CD4-positive, alpha-beta T cell (primary cell): ENCODE data around the gene RPTOR. TPM values are rescaled to one million over a fixed set of nuclear protein-coding genes. Genes with fewer than 3 reads are reported as not detected.

Source experiments
- ATAC-seq: fragments of 200-7000 bp; cut with Tn5 transposase; one replicate; pipeline ENCODE4 v1.10.0; 2022; ENCODE audit warnings: mild to moderate bottlenecking; ENCODE audit not compliant: poor library complexity
- CTCF ChIA-PET: fragments of 350-600 bp; sonication (Branson Sonifier 250); formaldehyde crosslinking; loops from one replicate; lab custom pipeline; 2021; ENCODE audit warnings: antibody characterized with exemption, inconsistent platforms; lab: Charles Lee
- POLR2A ChIA-PET: fragments of 350-600 bp; sonication (Branson Sonifier 250); formaldehyde crosslinking; loops from one replicate; lab custom pipeline; 2021; ENCODE audit warnings: antibody characterized with exemption, inconsistent platforms; lab: Charles Lee
- DNase-seq, 14 experiments: peaks; one replicate each; pipeline ENCODE4 v3.0.0-alpha.2; 2013 to 2020; ENCODE audit warnings: mixed read lengths in 2 of 14
- H3K27ac ChIP-seq, 2 donors: one replicate each; pipeline versions ENCODE4 v1.5.1 to v1.7.0; 2013; ENCODE audit warnings: low read length in 2 of 2, low read depth in 1 of 2, mild to moderate bottlenecking in 1 of 2
- H3K27me3 ChIP-seq, 2 experiments: 1 replicate in 1 of 2; 2 replicates in 1 of 2; pipeline versions ENCODE4 v1.6.1 to v1.7.0; 2013; ENCODE audit warnings: low read length in 2 of 2, control low read depth in 1 of 2, mild to moderate bottlenecking in 1 of 2, moderate library complexity in 1 of 2; ENCODE audit not compliant: insufficient read depth in 2 of 2, control insufficient read depth in 1 of 2
- H3K36me3 ChIP-seq: one replicate; pipeline ENCODE4 v1.6.1; 2013; ENCODE audit warnings: low read length, control low read depth; ENCODE audit not compliant: insufficient read depth
- H3K4me1 ChIP-seq: one replicate; pipeline ENCODE4 v1.6.1; 2013; ENCODE audit warnings: low read length, control low read depth; ENCODE audit not compliant: insufficient read depth
- H3K4me3 ChIP-seq: one replicate; pipeline ENCODE4 v1.5.1; 2013; ENCODE audit warnings: mild to moderate bottlenecking, low read length, moderate library complexity
- H3K9me3 ChIP-seq, 2 experiments: 1 replicate in 1 of 2; 2 replicates in 1 of 2; pipeline versions ENCODE4 v1.6.1 to v1.7.0; 2013; ENCODE audit warnings: low read length in 2 of 2, mild to moderate bottlenecking in 2 of 2, control low read depth in 1 of 2, moderate library complexity in 1 of 2; ENCODE audit not compliant: control insufficient read depth in 1 of 2, insufficient read depth in 1 of 2
- H3K27ac Mint-ChIP-seq: one replicate; pipeline ENCODE4 v1.8.0; 2020; ENCODE audit warnings: mixed read lengths
- H3K27me3 Mint-ChIP-seq: one replicate; pipeline ENCODE4 v1.8.0; 2021; ENCODE audit warnings: mixed read lengths
- H3K36me3 Mint-ChIP-seq: one replicate; pipeline ENCODE4 v1.8.0; 2021; ENCODE audit warnings: low read depth, mixed read lengths
- H3K4me1 Mint-ChIP-seq: one replicate; pipeline ENCODE4 v1.8.0; 2021; ENCODE audit warnings: low read depth, mixed read lengths
- H3K4me3 Mint-ChIP-seq: one replicate; pipeline ENCODE4 v1.8.0; 2020; ENCODE audit warnings: mild to moderate bottlenecking, mixed read lengths
- H3K9me3 Mint-ChIP-seq: one replicate; pipeline ENCODE4 v1.8.0; 2020; ENCODE audit warnings: mixed read lengths
- intact Hi-C, 2 experiments: fragments of 100-400 bp; cut with DNase I in 1 of 2; cut with micrococcal nuclease in 1 of 2; formaldehyde crosslinking; loops; one replicate each; pipeline versions ENCODE4 v1.15.1 to v1.9.0; 2023 to 2025; cut with DNase I, micrococcal nuclease
- total RNA-seq, 174 experiments: library from RNA in 2 of 174; stranded (reverse) in 2 of 174; gene quantifications; one replicate each; pipeline ENCODE4 v1.2.3 and lab custom pipeline; 2021 to 2026
- TF ChIP-seq, protein P1 (sequence below): fragments of 200-600 bp; IDR thresholded peaks from one replicate; pipeline ENCODE4 v1.8.0; 2022; ENCODE audit warnings: antibody characterized with exemption, mild to moderate bottlenecking

Gene RPTOR
- total RNA-seq, 2 experiments from 2014 or later: 45.0 to 47.1 TPM

- ChIA-PET CTCF (interaction anchor here (1.2 to 1.9 kb wide), 2 partner anchors 138 to 315 kb away, joined by 4 to 6 read pairs; no protein-coding TSS in a partner anchor), POLR2A (no interaction called here)
- Mint-ChIP-seq H3K27me3 (no peaks in the 10 kb centered on the region), H3K36me3 (peaks cover 3% of the 10 kb centered on the region), H3K4me3 (no peak overlapping the region), H3K4me1 (peaks cover 17% of the 10 kb centered on the region), H3K27ac (no peak overlapping the region), H3K9me3 (no peaks in the 10 kb centered on the region)
- TF ChIP-seq, protein P1, sequence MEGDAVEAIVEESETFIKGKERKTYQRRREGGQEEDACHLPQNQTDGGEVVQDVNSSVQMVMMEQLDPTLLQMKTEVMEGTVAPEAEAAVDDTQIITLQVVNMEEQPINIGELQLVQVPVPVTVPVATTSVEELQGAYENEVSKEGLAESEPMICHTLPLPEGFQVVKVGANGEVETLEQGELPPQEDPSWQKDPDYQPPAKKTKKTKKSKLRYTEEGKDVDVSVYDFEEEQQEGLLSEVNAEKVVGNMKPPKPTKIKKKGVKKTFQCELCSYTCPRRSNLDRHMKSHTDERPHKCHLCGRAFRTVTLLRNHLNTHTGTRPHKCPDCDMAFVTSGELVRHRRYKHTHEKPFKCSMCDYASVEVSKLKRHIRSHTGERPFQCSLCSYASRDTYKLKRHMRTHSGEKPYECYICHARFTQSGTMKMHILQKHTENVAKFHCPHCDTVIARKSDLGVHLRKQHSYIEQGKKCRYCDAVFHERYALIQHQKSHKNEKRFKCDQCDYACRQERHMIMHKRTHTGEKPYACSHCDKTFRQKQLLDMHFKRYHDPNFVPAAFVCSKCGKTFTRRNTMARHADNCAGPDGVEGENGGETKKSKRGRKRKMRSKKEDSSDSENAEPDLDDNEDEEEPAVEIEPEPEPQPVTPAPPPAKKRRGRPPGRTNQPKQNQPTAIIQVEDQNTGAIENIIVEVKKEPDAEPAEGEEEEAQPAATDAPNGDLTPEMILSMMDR: no peak
- Histone ChIP-seq H3K27ac (no peak overlapping the region), H3K27me3 (no peaks in the 10 kb centered on the region), H3K9me3 (no peaks in the 10 kb centered on the region), H3K36me3 (no peaks in the 10 kb centered on the region), H3K4me1 (no peaks in the 10 kb centered on the region), H3K4me3 (no peak overlapping the region)
- DNase-seq (no peak), ATAC-seq (no peak)
- intact Hi-C loops: no loop called here
These were observed 20.9 kb downstream of the RPTOR start for GRCh38 chr17:80565343-80566053.

DNA sequence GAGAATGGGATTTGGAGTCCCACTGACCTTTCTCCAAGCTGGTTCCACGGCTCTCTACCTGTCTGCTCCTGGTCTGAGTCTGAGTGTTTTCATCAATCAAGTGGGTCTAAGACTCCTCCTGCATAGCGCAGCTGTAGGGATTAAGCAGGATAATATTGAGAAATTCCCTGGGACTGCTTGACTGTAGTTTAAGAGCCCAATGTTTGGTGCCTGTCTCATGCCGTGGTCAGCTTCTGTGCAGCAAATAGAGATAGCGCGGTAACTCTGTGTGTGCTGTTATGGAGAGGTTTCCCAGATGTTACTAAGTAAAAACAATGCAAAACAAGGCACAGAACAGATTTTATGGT, 21.4 kb downstream of the RPTOR start:
- POLR2A ChIA-PET: no interaction called here
- H3K27me3 Mint-ChIP-seq: no peaks in the 10 kb centered on the region
- H3K4me3 Mint-ChIP-seq: no peak overlapping the region
- no peak for ATAC-seq
- no peaks in the 10 kb centered on the region for H3K9me3 Mint-ChIP-seq
- H3K4me1 Mint-ChIP-seq: peaks cover 14% of the 10 kb centered on the region
- TF ChIP-seq, protein P1: no peak
- DNase-seq: no peak
- H3K36me3 ChIP-seq: no peaks in the 10 kb centered on the region
- H3K27ac Mint-ChIP-seq: no peak overlapping the region
- H3K4me1 ChIP-seq: no peaks in the 10 kb centered on the region
- H3K27ac ChIP-seq: no peak overlapping the region
- CTCF ChIA-PET: interaction anchor here (0.7 to 1.9 kb wide), 4 partner anchors 10 to 315 kb away, joined by 4 to 6 read pairs (median 4); no protein-coding TSS in a partner anchor
- peaks cover under 1% of the 10 kb centered on the region for H3K36me3 Mint-ChIP-seq
- H3K4me3 ChIP-seq: no peak overlapping the region
- H3K9me3 ChIP-seq: no peaks in the 10 kb centered on the region
- intact Hi-C loops: no loop called here
- H3K27me3 ChIP-seq: no peaks in the 10 kb centered on the region

DNA sequence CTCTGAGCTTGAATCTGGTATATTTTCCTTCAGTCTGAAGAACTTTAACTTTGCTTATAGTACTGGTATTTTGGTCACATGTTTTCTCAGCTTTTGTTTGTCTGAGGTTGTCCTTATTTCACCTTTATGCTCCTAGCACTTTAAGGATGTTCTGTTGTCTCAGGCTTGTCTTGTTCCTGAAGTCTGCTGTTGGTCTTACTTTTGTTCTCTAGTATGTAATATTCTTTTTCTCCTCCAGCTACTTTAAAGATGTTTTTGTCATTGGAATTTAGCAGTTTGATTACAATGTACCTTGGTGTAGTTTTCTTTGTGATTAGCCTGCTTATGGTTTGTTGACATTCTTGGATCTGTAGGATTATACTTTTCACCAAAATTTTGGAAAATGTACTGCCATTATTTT, 23.6 kb downstream of the RPTOR start:
- intact Hi-C loops: no loop called here
- Histone ChIP-seq H3K36me3 (no peaks in the 10 kb centered on the region), H3K27me3 (no peaks in the 10 kb centered on the region), H3K9me3 (no peaks in the 10 kb centered on the region), H3K27ac (no peak overlapping the region), H3K4me3 (no peak overlapping the region), H3K4me1 (no peaks in the 10 kb centered on the region)
- H3K9me3 Mint-ChIP-seq: no peaks in the 10 kb centered on the region
- TF ChIP-seq, protein P1: no peak
- H3K4me1 Mint-ChIP-seq: peaks cover 14% of the 10 kb centered on the region
- ATAC-seq: no peak
- peaks cover 8% of the 10 kb centered on the region for H3K36me3 Mint-ChIP-seq
- no peak overlapping the region for H3K27ac Mint-ChIP-seq
- ChIA-PET POLR2A (no interaction called here), CTCF (no interaction called here)
- no peak overlapping the region for H3K4me3 Mint-ChIP-seq
- DNase-seq: no peak
- H3K27me3 Mint-ChIP-seq: no peaks in the 10 kb centered on the region
